Esophagus mucosa (tissue), 1 donor: ENCODE data around the gene SPATA46. TPM values are rescaled to one million over a fixed set of nuclear protein-coding genes. Genes with fewer than 3 reads are reported as not detected.
A peak's percentile ranks its signal among the peaks of the same experiment; 100 is the strongest.

Source experiments
- ATAC-seq: fragments of 200-7000 bp; cut with Tn5 transposase; one replicate; pipeline ENCODE4 v1.9.1; 2020
- total RNA-seq: library from RNA; stranded (reverse); gene quantifications from one replicate; pipeline ENCODE4 v1.2.4, GENCODE V29; 2023
- donor health status: DM: yes; HTN: yes; CAD: no.

The SPATA46 gene
- total RNA-seq, 1 donor from 2014 or later: not detected

GRCh38 chr1:162390396-162391185 is 13.9 kb upstream of the SPATA46 start:
- no peak for ATAC-seq

GRCh38 chr1:162389971-162390370 is 13.3 kb upstream of the SPATA46 start:
- peak; percentile 47 for ATAC-seq

- ATAC-seq: no peak
Measured at GRCh38 chr1:162389021-162389818, 12.6 kb upstream of the SPATA46 start.

- peak; percentile 62 for ATAC-seq
Measured at GRCh38 chr1:162388615-162389014, 12.0 kb upstream of the SPATA46 start.

- ATAC-seq: no peak
Measured at GRCh38 chr1:162388083-162388594, 11.5 kb upstream of the SPATA46 start.

- no peak for ATAC-seq
Measured at GRCh38 chr1:162387226-162388082, 10.8 kb upstream of the SPATA46 start.

- ATAC-seq: no peak
Measured at GRCh38 chr1:162386292-162387225, 9.9 kb upstream of the SPATA46 start.

- ATAC-seq: no peak
Measured at GRCh38 chr1:162385702-162386101, 9.0 kb upstream of the SPATA46 start.

GRCh38 chr1:162385280-162385623 is 8.6 kb upstream of the SPATA46 start:
- ATAC-seq: no peak

- ATAC-seq: no peak
Measured at GRCh38 chr1:162384601-162385279, 8.1 kb upstream of the SPATA46 start.

- ATAC-seq: no peak
Measured at GRCh38 chr1:162384116-162384515, 7.5 kb upstream of the SPATA46 start.

- ATAC-seq: no peak
Measured at GRCh38 chr1:162383516-162383915, 6.9 kb upstream of the SPATA46 start.

- ATAC-seq: no peak
Measured at GRCh38 chr1:162383091-162383490, 6.4 kb upstream of the SPATA46 start.

- peak; percentile 23 for ATAC-seq
Measured at GRCh38 chr1:162381941-162382750, 5.5 kb upstream of the SPATA46 start.

GRCh38 chr1:162381383-162381782 is 4.7 kb upstream of the SPATA46 start, which contains the start of gene C1orf226:
TSS of gene C1orf226 (plus strand) at chr1:162381728. CDS start at chr1:162381902, 174 bp downstream.
- peak; percentile 96 for ATAC-seq

GRCh38 chr1:162380061-162380846 is 3.6 kb upstream of the SPATA46 start:
- no peak for ATAC-seq

- no peak for ATAC-seq
Measured at GRCh38 chr1:162375463-162375862, 1.2 kb downstream of the SPATA46 start.

- no peak for ATAC-seq
Measured at GRCh38 chr1:162374406-162374805, 2.2 kb downstream of the SPATA46 start.
